ENCODE data around the gene MUC21. TPM values are rescaled to one million over a fixed set of nuclear protein-coding genes. Genes with fewer than 3 reads are reported as not detected.

Gene MUC21
- total and polyA plus RNA-seq, 9 of the 15 experiments (the other 6 are each of a cell fraction or from before 2014, with no cell fraction given) = not detected

GRCh38 chr6:30947231-30947630 is 36.3 kb upstream of the MUC21 start (continued):
- TF ChIP-seq EP400 (IDR thresholded peaks at IDR 0.05) (no peak), MECOM (CRISPR knock-in tag; IDR thresholded peaks at IDR 0.05) (no peak), FUS (optimal IDR thresholded peaks at IDR 0.05; ENCODE audit: low read depth, low read length) (no peak), BRCA1 (IDR thresholded peaks at IDR 0.05) (no peak), BRCA1 (CRISPR knock-in tag; IDR thresholded peaks at IDR 0.05) (no peak), VEZF1 (CRISPR knock-in tag; IDR thresholded peaks at IDR 0.05) (no peak), IRF9 (tag; IDR thresholded peaks at IDR 0.05) (no peak), SIN3A (IDR thresholded peaks at IDR 0.05; ENCODE audit: borderline replicate concordance in 2 of 2, control insufficient read depth in 1 of 2, low read depth in 2 of 2, low read length in 2 of 2) (no peak), HMGN3 (IDR thresholded peaks at IDR 0.05; ENCODE audit: borderline replicate concordance, extremely low read depth, insufficient read length, low read depth, low read length) (no peak), KLF16 (IDR thresholded peaks at IDR 0.05) (no peak), ZNF143 (CRISPR knock-in tag; IDR thresholded peaks at IDR 0.05) (no peak)
